ENCODE measurements around the gene RBM19. TPM values are rescaled to one million over a fixed set of nuclear protein-coding genes. Genes with fewer than 3 reads are reported as not detected.

The RBM19 gene
- total and polyA plus RNA-seq, 12 donors = 13.3 to 26.6 (median 16.2) TPM

GRCh38 chr12:113887906-113888305 lies 78.2 kb downstream of the RBM19 start:
- peaks cover 0 to 10% (median 0%) of the 10 kb centered on the region in 11 donors for H3K9me3 ChIP-seq

GRCh38 chr12:113886721-113887120 lies 79.4 kb downstream of the RBM19 start:
- Histone ChIP-seq H3K4me3 (no peak overlapping the region), H3K4me1 (no peaks in the 10 kb centered on the region), H3K27me3 (no peaks in the 10 kb centered on the region), H3K27ac (no peak overlapping the region), H3K9me3 (peaks cover 0 to 10% (median 0%) of the 10 kb centered on the region in 11 donors), H3K36me3 (peaks cover 0 to 27% (median 0%) of the 10 kb centered on the region in 9 donors)
- intact Hi-C loops (cut with DNase I) = no loop called here
- ATAC-seq (no peak), DNase-seq (no peak)
- TF ChIP-seq CTCF (IDR thresholded peaks at IDR 0.05) = no peak
- 96 to 97% methylated on average over 9 of the region's 9 CpGs for WGBS, 2 donors

More at GRCh38 chr12:113887906-113888305, 78.2 kb downstream of the RBM19 start:
- H3K27me3 ChIP-seq = no peaks in the 10 kb centered on the region
- H3K27ac ChIP-seq = no peak overlapping the region
- H3K36me3 ChIP-seq = peaks cover 0 to 28% (median 0%) of the 10 kb centered on the region in 9 donors
- WGBS, 2 donors = 94 to 100% methylated on average over 3 of the region's 3 CpGs
- TF ChIP-seq CTCF (IDR thresholded peaks at IDR 0.05) = no peak
- no peaks in the 10 kb centered on the region for H3K4me1 ChIP-seq
- intact Hi-C loops (cut with DNase I) = no loop called here
- no peak for DNase-seq
- no peak for ATAC-seq
- H3K4me3 ChIP-seq = no peak overlapping the region

GRCh38 chr12:113884392-113884791 lies 81.7 kb downstream of the RBM19 start:
- whole genome bisulfite sequencing, 2 donors = 96% methylated on average over 3 of the region's 3 CpGs
- intact Hi-C loops (cut with DNase I) = no loop called here
- no peak for ATAC-seq

GRCh38 chr12:113882690-113883089 lies 83.4 kb downstream of the RBM19 start:
- no peak overlapping the region for H3K4me3 ChIP-seq
- TF ChIP-seq CTCF (IDR thresholded peaks at IDR 0.05) = no peak
- 78 to 87% methylated on average over 2 of the region's 2 CpGs for WGBS, 2 donors
- H3K4me1 ChIP-seq = no peaks in the 10 kb centered on the region
- DNase-seq (no peak), ATAC-seq (no peak)
- H3K36me3 ChIP-seq = peaks cover 0 to 17% (median 0%) of the 10 kb centered on the region in 9 donors
- intact Hi-C loops (cut with DNase I) = no loop called here
- no peak overlapping the region for H3K27ac ChIP-seq
- H3K9me3 ChIP-seq = peaks cover 0 to 10% (median 0%) of the 10 kb centered on the region in 11 donors
- H3K27me3 ChIP-seq = no peaks in the 10 kb centered on the region

More at GRCh38 chr12:113884392-113884791, 81.7 kb downstream of the RBM19 start:
- TF ChIP-seq CTCF (IDR thresholded peaks at IDR 0.05) = no peak
- H3K4me1 ChIP-seq = no peaks in the 10 kb centered on the region
- no peak overlapping the region for H3K4me3 ChIP-seq
- peaks cover 0 to 10% (median 0%) of the 10 kb centered on the region in 11 donors for H3K9me3 ChIP-seq
- no peaks in the 10 kb centered on the region for H3K27me3 ChIP-seq
- no peak for DNase-seq
- no peak overlapping the region for H3K27ac ChIP-seq
- peaks cover 0 to 21% (median 0%) of the 10 kb centered on the region in 9 donors for H3K36me3 ChIP-seq

Measured in heart right ventricle (tissue), 16 donors.